Measurements from ENCODE around the gene SLC35G4. TPM values are rescaled to one million over a fixed set of nuclear protein-coding genes. Genes with fewer than 3 reads are reported as not detected.

Gene SLC35G4
- total RNA-seq, 4 donors from 2014 or later, result not detected

DNA sequence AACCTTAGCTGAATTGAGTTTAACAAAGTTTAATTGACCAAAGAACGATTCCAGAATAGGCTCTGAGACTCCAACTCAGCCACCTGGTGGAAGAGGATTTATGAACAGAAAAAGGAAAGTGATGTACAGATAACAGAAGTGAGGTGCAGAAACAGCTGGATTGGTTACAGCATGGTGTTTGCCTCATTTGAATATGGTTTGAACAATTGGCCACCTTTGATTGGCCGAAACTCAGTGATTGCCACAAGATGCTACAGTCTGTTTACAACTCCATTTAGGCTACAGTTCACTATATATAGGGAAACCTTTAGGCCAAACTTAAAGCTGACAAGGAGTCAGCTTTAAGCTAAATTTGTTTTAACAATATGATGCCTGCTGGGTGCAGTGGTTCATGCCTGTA is 28.1 kb upstream of the SLC35G4 start:
- H3K4me3 ChIP-seq (ENCODE audit: low read depth, poor library complexity, severe bottlenecking), result no peak overlapping the region
- TF ChIP-seq, protein P1, sequence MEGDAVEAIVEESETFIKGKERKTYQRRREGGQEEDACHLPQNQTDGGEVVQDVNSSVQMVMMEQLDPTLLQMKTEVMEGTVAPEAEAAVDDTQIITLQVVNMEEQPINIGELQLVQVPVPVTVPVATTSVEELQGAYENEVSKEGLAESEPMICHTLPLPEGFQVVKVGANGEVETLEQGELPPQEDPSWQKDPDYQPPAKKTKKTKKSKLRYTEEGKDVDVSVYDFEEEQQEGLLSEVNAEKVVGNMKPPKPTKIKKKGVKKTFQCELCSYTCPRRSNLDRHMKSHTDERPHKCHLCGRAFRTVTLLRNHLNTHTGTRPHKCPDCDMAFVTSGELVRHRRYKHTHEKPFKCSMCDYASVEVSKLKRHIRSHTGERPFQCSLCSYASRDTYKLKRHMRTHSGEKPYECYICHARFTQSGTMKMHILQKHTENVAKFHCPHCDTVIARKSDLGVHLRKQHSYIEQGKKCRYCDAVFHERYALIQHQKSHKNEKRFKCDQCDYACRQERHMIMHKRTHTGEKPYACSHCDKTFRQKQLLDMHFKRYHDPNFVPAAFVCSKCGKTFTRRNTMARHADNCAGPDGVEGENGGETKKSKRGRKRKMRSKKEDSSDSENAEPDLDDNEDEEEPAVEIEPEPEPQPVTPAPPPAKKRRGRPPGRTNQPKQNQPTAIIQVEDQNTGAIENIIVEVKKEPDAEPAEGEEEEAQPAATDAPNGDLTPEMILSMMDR (IDR thresholded peaks at IDR 0.05), result no peak
- TF ChIP-seq POLR2A (IDR thresholded peaks at IDR 0.05), result no peak
- DNase-seq (ENCODE audit: low spot score in 2 of 2), result no peak
- intact Hi-C loops (cut with DNase I; ENCODE audit: low total_unique reads), result no loop called here
- 55 to 66% methylated on average over 2 of the region's 2 CpGs for WGBS, 2 donors

DNA sequence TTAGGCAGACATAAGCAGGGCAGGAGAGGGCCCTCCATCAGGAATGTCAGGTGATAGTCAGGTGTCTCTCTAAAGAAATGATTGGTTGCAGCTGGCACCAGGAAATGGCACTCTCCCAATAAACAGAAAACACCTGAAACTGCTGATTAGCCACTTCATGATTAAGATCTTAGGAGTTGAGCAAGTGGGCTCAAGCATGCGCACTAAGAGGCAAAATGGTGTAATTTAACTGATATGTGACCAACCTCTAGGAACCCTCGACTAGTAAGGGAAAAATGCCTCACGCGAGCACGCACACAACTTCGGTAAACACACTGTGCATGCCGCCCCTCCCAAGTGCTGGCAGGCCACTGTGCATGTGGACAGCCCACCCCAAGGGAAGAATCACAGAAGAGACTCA is 23.8 kb upstream of the SLC35G4 start:
- DNase-seq (ENCODE audit: low spot score in 2 of 2), result no peak
- WGBS, 2 donors, result 74 to 82% methylated on average over 7 of the region's 7 CpGs
- H3K4me3 ChIP-seq (ENCODE audit: low read depth, poor library complexity, severe bottlenecking), result no peak overlapping the region
- TF ChIP-seq POLR2A (IDR thresholded peaks at IDR 0.05), result no peak
- intact Hi-C loops (cut with DNase I; ENCODE audit: low total_unique reads), result no loop called here

DNA sequence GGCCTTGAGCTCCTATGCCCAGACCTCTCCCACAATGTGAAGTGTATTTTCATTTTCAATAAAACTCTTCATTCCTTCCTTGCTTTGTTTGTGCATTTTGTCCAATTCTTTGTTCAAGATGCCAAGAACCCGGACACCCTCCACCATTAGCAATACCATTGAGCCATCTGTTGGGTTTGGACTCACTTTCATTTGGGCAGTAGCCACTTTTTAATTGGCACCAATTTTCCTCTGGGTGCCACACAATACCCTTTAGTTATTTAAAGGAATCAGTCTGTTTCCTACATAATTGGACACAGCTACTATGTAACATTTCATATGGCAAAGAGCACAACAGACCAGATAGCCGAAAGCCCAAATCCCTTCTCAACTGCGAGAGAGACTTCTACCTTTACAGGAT is 22.5 kb upstream of the SLC35G4 start:
- no peak overlapping the region for H3K4me3 ChIP-seq (ENCODE audit: low read depth, poor library complexity, severe bottlenecking)
- WGBS, 2 donors, result 83% methylated on average over 3 of the region's 3 CpGs
- no peak for DNase-seq (ENCODE audit: low spot score in 2 of 2)
- TF ChIP-seq POLR2A (IDR thresholded peaks at IDR 0.05), result no peak
- TF ChIP-seq, protein P1 (IDR thresholded peaks at IDR 0.05), result no peak
- intact Hi-C loops (cut with DNase I; ENCODE audit: low total_unique reads), result no loop called here

DNA sequence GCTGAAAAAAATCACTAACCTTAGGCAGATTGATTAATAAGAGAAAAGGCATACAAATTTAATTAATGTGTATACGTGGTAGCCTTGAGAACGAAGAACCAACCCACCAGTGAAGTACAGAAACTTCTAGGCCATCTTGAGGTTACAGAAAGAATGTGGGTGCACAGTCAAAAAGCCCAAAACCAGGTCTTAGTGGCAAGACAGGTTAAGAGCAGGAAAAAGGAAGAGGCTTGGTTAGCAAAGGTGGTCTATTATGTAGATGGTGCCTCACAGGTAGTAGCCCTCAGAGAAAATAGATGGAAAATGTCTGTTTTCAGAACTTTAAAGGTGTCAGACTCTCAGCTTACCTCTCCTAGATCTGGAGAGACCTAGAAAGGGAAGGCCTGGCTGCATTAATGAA is 22.0 kb upstream of the SLC35G4 start:
- no peak for DNase-seq (ENCODE audit: low spot score in 2 of 2)
- no peak for TF ChIP-seq POLR2A (IDR thresholded peaks at IDR 0.05)
- TF ChIP-seq, protein P1 (IDR thresholded peaks at IDR 0.05), result no peak
- WGBS, 2 donors, result 86 to 88% methylated on average over 2 of the region's 2 CpGs
- H3K4me3 ChIP-seq (ENCODE audit: low read depth, poor library complexity, severe bottlenecking), result no peak overlapping the region
- intact Hi-C loops (cut with DNase I; ENCODE audit: low total_unique reads), result no loop called here

DNA sequence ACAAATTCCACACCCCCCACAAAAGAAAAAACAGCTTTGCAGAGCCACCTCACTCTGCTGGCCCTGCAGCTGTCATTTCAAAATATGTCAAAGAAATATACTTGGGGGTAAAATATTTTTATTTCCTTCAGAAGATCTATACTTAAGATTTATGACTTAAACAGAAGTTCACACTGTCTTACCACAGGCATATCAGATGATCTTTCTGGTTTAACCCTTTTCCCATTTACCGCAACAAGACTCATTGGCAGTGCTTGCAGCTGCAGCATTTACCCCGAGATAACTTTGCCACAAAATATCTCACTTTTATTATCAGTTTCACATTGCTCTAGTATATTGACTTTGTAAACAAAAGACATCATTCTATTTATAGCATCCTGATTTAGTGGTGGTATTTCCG is 21.6 kb upstream of the SLC35G4 start:
- WGBS, 2 donors, result 52 to 53% methylated on average over 3 of the region's 3 CpGs

DNA sequence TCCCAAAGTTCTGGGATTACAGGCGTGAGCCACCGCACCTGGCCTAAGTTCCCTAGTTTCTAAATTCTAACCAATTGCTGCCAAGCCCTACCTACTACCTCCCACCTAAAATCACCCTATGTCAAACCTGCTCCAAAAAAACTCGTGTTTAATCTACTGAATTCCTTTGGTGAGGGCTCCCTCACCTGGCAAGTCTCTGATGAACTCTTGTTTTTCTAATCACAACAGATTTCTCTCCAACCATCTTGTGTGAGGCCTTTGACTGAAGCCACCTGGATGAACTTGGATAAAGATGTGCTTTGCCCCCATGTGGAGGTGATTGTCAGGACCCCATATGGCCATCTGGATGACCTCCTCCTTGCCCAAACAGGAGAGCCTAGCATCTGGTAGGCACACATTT is 17.4 kb upstream of the SLC35G4 start:
- no peak overlapping the region for H3K4me3 ChIP-seq (ENCODE audit: low read depth, poor library complexity, severe bottlenecking)
- 81 to 86% methylated on average over 3 of the region's 3 CpGs for whole genome bisulfite sequencing, 2 donors
- no peak for TF ChIP-seq POLR2A (IDR thresholded peaks at IDR 0.05)
- TF ChIP-seq, protein P1 (IDR thresholded peaks at IDR 0.05), result no peak
- intact Hi-C loops (cut with DNase I; ENCODE audit: low total_unique reads), result no loop called here
- DNase-seq (ENCODE audit: low spot score in 2 of 2), result no peak

More for the DNA sequence above, 21.6 kb upstream of the SLC35G4 start:
- no peak for DNase-seq (ENCODE audit: low spot score in 2 of 2)
- intact Hi-C loops (cut with DNase I; ENCODE audit: low total_unique reads), result no loop called here
- TF ChIP-seq, protein P1 (IDR thresholded peaks at IDR 0.05), result no peak
- TF ChIP-seq POLR2A (IDR thresholded peaks at IDR 0.05), result no peak
- no peak overlapping the region for H3K4me3 ChIP-seq (ENCODE audit: low read depth, poor library complexity, severe bottlenecking)

Measured in lower leg skin (tissue), 4 donors.